DOHH2 (cell line): Measurements from ENCODE around the gene HSF2BP.
"Not testable (repeated sequence)": the region's sequence is repeated elsewhere in the genome, so short reads cannot be mapped to it uniquely, and the experiment has no call there.

Experiments
- CTCF ChIP-seq: fragments of 200-600 bp; sonication (generic); IDR thresholded peaks from one replicate; pipeline ENCODE4 v1.5.1; 2014; ENCODE audit warnings: antibody characterized with exemption, mild to moderate bottlenecking, low read depth, low read length; ENCODE audit not compliant: poor library complexity, severe bottlenecking
- EZH2phosphoT487 ChIP-seq: fragments of 200-600 bp; sonication (generic); IDR thresholded peaks from 2 replicates; pipeline ENCODE4 v1.6.1; 2017; ENCODE audit warnings: borderline replicate concordance, mild to moderate bottlenecking, antibody characterized with exemption, low read length, moderate library complexity, mixed read lengths

DNA sequence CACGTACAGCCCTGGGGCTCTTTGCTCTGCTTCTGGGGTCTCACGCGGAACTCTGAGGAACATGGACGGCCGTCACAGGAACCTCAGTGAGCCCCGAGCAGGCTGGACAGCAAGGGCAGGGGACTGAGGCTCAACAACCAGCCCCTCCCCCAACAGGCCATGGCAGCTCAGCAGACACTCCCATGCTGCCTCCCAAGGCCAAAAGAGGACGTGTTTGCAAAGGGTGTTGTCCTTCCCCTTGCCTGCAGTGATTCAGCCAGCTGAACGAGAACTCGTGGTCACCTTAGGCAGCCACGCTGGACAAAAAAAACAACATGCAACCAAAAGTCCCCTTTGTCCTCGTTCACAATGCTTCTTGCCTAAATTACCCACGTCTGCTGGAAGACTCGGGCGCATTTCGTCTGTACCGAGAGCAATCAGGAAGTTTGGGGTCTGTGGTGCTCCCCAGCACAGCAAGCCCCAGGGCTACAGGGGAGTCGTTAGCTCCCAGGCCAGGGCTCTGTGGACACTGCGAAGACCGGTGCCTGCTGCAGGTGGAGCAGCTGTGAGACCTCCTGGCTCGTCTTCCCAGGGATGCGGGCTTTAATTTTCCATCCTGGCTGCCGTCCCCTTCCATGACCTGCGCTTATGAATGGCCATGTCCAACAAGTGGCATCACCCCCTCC, 156.7 kb downstream of the HSF2BP start:
- not testable (repeated sequence) for TF ChIP-seq CTCF, EZH2phosphoT487
